GM13977 (cell line): ENCODE results near the gene ZFAND3.

Experiments used
- DNase-seq: peaks from one replicate; pipeline ENCODE4 v3.0.0; 2012; ENCODE audit warnings: low spot score
- CTCF ChIP-seq: IDR thresholded peaks from 2 replicates; pipeline ENCODE4 v1.5.1; 2012; ENCODE audit warnings: mild to moderate bottlenecking, control low read depth; ENCODE audit not compliant: insufficient read depth; ENCODE audit errors: extremely low read depth, missing control alignments
- in situ Hi-C: fragments of 300-500 bp; cut with MboI; formaldehyde crosslinking; loops from one replicate; pipeline ENCODE4 v1.12.0; 2022; ENCODE audit warnings: low sequenced_read_pairs, low pct_unique_long_range_greater_than_20kb, mixed read lengths, inconsistent platforms; ENCODE audit not compliant: unreplicated experiment

ZFAND3 gene

GRCh38 chr6:37966801-37967200 lies 147.3 kb downstream of the ZFAND3 start:
- TF ChIP-seq CTCF, result no peak
- in situ Hi-C loops, result no loop called here
- no peak for DNase-seq

- in situ Hi-C loops, result no loop called here
- DNase-seq, result no peak
- TF ChIP-seq CTCF, result no peak
These were observed 148.1 kb downstream of the ZFAND3 start for GRCh38 chr6:37967651-37968050.

DNA sequence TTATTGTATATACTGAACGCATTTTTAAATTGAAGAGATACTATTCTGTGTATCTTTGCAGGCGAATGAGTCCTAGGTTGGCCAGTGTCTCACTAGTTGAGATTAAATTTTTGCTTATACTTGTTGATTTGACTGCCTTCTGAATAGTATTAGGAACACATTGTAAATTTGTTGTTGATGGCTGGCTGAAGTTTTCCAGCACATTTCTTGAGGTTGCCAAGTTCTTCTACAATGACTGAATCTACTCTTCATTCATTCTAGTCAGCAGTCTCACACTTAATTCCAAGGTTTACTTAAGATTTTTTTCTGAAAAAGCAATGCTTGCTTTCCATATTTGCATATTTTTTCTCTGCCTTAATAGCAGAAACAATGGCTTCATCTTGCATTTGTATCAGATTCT lies 151.7 kb downstream of the ZFAND3 start:
- no peak for DNase-seq
- in situ Hi-C loops, result no loop called here
- no peak for TF ChIP-seq CTCF

- no peak for TF ChIP-seq CTCF
These were observed 152.3 kb downstream of the ZFAND3 start for GRCh38 chr6:37971711-37972390.

GRCh38 chr6:37972994-37973757 lies 153.6 kb downstream of the ZFAND3 start:
- in situ Hi-C loops, result no loop called here
- no peak for DNase-seq
- no peak for TF ChIP-seq CTCF

More at GRCh38 chr6:37971711-37972390, 152.3 kb downstream of the ZFAND3 start:
- no peak for DNase-seq
- in situ Hi-C loops, result no loop called here

- in situ Hi-C loops, result no loop called here
- no peak for TF ChIP-seq CTCF
These were observed 154.9 kb downstream of the ZFAND3 start for GRCh38 chr6:37974381-37974780.

More at GRCh38 chr6:37974381-37974780, 154.9 kb downstream of the ZFAND3 start:
- DNase-seq, result no peak
